Measurements from ENCODE around the gene IFITM10.

The IFITM10 gene

GRCh38 chr11:1739576-1739975 lies 10.8 kb downstream of the IFITM10 start:
- Histone ChIP-seq H3K27me3 (ENCODE audit: insufficient read depth, low read depth, severe bottlenecking) (peaks cover 83% of the 10 kb centered on the region), H3K36me3 (no peaks in the 10 kb centered on the region), H3K9me3 (ENCODE audit: severe bottlenecking) (peaks cover 13% of the 10 kb centered on the region), H3K27ac (no peak overlapping the region), H3K4me3 (ENCODE audit: low read depth, low read length) (no peak overlapping the region)
- TF ChIP-seq CTCF (IDR thresholded peaks at IDR 0.05; ENCODE audit: low read depth, low read length) = no peak
- DNase-seq = no peak

GRCh38 chr11:1738380-1738779 lies 12.0 kb downstream of the IFITM10 start:
- Histone ChIP-seq H3K36me3 (no peaks in the 10 kb centered on the region), H3K4me3 (ENCODE audit: low read depth, low read length) (no peak overlapping the region), H3K9me3 (ENCODE audit: severe bottlenecking) (peaks cover 13% of the 10 kb centered on the region), H3K27me3 (ENCODE audit: insufficient read depth, low read depth, severe bottlenecking) (peaks cover 87% of the 10 kb centered on the region), H3K27ac (no peak overlapping the region)
- DNase-seq = no peak
- TF ChIP-seq CTCF (IDR thresholded peaks at IDR 0.05; ENCODE audit: low read depth, low read length) = no peak

- DNase-seq = no peak
- H3K36me3 ChIP-seq = no peaks in the 10 kb centered on the region
- no peak overlapping the region for H3K4me3 ChIP-seq (ENCODE audit: low read depth, low read length)
- no peak overlapping the region for H3K27ac ChIP-seq
- peaks cover 92% of the 10 kb centered on the region for H3K27me3 ChIP-seq (ENCODE audit: insufficient read depth, low read depth, severe bottlenecking)
- H3K9me3 ChIP-seq (ENCODE audit: severe bottlenecking) = peaks cover 13% of the 10 kb centered on the region
- no peak for TF ChIP-seq CTCF (IDR thresholded peaks at IDR 0.05; ENCODE audit: low read depth, low read length)
These were observed 13.2 kb downstream of the IFITM10 start for GRCh38 chr11:1737080-1737757.

- peaks cover 13% of the 10 kb centered on the region for H3K9me3 ChIP-seq (ENCODE audit: severe bottlenecking)
- no peak overlapping the region for H3K27ac ChIP-seq
- H3K4me3 ChIP-seq (ENCODE audit: low read depth, low read length) = no peak overlapping the region
- no peaks in the 10 kb centered on the region for H3K36me3 ChIP-seq
- no peak for TF ChIP-seq CTCF (IDR thresholded peaks at IDR 0.05; ENCODE audit: low read depth, low read length)
- H3K27me3 ChIP-seq (ENCODE audit: insufficient read depth, low read depth, severe bottlenecking) = peaks cover 92% of the 10 kb centered on the region
- no peak for DNase-seq
These were observed 13.9 kb downstream of the IFITM10 start for GRCh38 chr11:1736447-1736992.

GRCh38 chr11:1735271-1735670 lies 15.1 kb downstream of the IFITM10 start:
- no peak for TF ChIP-seq CTCF (IDR thresholded peaks at IDR 0.05; ENCODE audit: low read depth, low read length)
- Histone ChIP-seq H3K4me3 (ENCODE audit: low read depth, low read length) (no peak overlapping the region), H3K27ac (no peak overlapping the region)

More at GRCh38 chr11:1735271-1735670, 15.1 kb downstream of the IFITM10 start:
- peaks cover 88% of the 10 kb centered on the region for H3K27me3 ChIP-seq (ENCODE audit: insufficient read depth, low read depth, severe bottlenecking)
- DNase-seq = no peak
- peaks cover 13% of the 10 kb centered on the region for H3K9me3 ChIP-seq (ENCODE audit: severe bottlenecking)
- no peaks in the 10 kb centered on the region for H3K36me3 ChIP-seq

Data from WERI-Rb-1 (cell line).